GM18498 (cell line): ENCODE measurements around the gene ARGLU1.
A peak's percentile ranks its signal among the peaks of the same experiment; 100 is the strongest.
"Not testable (repeated sequence)": the region's sequence is repeated elsewhere in the genome, so short reads cannot be mapped to it uniquely, and the experiment has no call there.

ENCODE experiments used
- ATAC-seq: cut with Tn5 transposase; IDR thresholded peaks from one replicate; pipeline ENCODE4 v1.9.1; 2021; ENCODE audit warnings: mild to moderate bottlenecking, moderate library complexity; ENCODE audit not compliant: unreplicated experiment

ARGLU1 gene, protein sequence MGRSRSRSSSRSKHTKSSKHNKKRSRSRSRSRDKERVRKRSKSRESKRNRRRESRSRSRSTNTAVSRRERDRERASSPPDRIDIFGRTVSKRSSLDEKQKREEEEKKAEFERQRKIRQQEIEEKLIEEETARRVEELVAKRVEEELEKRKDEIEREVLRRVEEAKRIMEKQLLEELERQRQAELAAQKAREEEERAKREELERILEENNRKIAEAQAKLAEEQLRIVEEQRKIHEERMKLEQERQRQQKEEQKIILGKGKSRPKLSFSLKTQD

GRCh38 chr13:106567474-106568298 lies at the start of gene ARGLU1:
Gene ARGLU1 (minus strand): TSS chr13:106568137. CDS start chr13:106567919, 218 bp downstream.
- peak; percentile 75 for ATAC-seq

GRCh38 chr13:106617561-106617960 lies 49.6 kb upstream of the ARGLU1 start:
- no peak for ATAC-seq

DNA sequence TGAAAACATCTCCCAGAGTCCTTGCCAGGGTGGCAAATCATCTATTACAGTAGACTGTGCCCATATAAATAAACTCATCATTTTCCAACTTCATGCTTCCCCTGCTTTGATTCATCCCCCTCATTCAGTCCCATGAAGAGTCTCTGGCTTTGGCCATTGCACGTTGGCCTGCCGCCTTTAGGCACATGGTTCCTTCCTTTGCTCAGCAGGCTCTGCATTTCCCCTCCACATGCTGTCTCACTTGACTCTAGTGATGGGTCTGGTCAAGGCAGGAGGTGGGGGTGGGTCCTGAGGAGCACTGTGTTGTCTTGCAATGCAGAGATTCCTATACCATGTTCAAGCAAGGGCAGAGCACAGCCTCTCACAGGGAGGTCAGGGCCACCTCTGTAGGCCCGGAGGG lies 48.8 kb upstream of the ARGLU1 start:
- no peak for ATAC-seq

DNA sequence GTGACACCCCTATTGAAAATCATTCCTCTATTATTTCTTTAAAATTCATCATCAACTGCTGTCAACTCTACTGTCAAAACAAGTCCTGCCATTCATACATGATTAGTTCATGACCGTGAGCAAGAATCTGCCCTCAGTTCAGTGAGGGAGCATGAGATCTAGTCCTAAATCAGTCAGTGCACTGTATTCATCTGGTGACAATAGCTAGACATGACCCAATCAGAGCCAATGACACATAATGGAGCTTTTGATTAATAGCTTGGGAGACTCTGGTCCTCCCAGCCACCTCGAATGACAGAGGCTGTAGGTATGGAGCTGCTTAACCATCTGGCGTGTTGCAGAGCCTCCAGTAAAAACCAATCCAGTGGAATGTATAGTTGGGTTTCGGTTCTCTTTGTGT lies 46.9 kb upstream of the ARGLU1 start:
- no peak for ATAC-seq

- ATAC-seq = no peak
Measured at GRCh38 chr13:106612688-106613087, 44.8 kb upstream of the ARGLU1 start.

GRCh38 chr13:106610486-106610885 lies 42.5 kb upstream of the ARGLU1 start:
- ATAC-seq = no peak

- ATAC-seq = no peak
Measured at GRCh38 chr13:106609116-106609515, 41.2 kb upstream of the ARGLU1 start.

- ATAC-seq = no peak
Measured at GRCh38 chr13:106603546-106603945, 35.6 kb upstream of the ARGLU1 start.

DNA sequence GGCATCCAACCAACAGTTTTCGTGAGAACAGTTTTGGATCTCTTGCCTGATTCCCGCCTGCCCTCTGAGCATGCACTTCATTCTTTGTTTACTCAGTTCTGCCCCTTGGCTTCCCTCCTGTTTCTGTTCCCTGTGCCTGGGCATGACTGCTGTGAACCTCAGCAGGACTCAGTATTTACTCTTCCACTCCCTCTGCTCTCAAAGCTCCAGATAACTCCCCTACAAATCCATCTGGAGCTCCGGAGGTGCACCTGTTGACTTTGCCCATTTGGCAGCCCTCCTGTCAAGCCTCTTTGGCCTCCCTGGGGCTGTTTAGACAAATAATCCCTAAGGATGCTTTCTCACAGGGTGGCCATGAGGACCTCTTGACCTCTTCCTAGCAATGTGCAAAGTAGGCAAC lies 34.2 kb upstream of the ARGLU1 start:
- no peak for ATAC-seq

DNA sequence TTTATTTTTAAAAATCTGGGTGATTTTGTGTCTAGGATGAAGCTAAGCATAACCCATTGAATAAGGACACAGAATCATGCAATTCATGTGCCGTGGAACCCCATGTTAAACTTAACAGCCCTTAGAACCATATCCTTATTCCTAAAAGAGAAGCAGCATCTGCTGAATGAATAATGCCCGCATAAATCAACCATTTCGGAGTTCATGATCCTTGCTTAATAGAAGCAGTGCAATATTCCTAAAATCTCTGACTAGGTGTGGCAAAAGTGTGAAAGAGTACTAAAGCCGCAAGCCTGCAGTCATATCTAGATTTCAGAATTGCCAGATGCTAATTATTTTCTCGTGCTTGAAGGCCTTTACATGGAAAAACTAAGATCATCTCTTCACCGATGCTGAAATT lies 33.6 kb upstream of the ARGLU1 start:
- ATAC-seq = no peak

DNA sequence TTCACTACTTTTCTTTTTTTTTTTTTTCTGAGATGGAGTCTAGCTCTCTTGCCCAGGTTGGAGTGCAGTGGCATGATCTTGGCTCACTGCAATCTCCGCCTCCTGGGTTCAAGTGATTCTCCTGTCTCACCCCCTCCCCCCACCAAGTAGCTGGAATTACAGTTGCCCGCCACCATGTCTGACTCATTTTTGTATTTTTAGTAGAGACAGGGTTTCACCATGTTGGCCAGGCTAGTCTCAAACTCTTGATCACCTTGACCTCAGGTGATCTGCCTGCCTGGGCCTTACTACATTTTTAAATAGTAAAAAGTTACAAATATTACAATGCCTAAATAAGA lies 32.8 kb upstream of the ARGLU1 start:
- ATAC-seq = not testable (repeated sequence)

GRCh38 chr13:106599875-106600797 lies 32.2 kb upstream of the ARGLU1 start:
- no peak for ATAC-seq

- ATAC-seq = no peak
Measured at GRCh38 chr13:106597749-106598395, 29.9 kb upstream of the ARGLU1 start.

DNA sequence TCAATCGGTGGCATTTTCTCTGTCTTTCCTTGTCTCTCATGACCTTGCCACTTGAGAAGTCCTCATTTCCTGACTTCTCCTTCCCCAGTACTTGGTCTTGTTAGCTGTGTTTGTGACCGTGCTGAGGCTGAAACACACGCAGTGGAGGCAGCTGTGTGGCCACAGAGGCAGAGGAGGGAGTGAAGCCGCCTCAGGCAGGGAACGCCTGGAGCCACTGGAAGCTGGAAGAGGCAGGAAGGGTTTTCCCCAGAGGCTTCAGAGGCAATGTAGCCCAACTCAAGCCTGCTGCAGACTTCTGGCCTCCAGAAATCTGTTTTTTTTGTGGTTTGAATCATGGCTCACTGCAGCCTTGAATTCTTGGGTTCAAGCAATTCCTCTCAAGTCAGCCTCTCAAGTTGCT lies 29.2 kb upstream of the ARGLU1 start:
- no peak for ATAC-seq

DNA sequence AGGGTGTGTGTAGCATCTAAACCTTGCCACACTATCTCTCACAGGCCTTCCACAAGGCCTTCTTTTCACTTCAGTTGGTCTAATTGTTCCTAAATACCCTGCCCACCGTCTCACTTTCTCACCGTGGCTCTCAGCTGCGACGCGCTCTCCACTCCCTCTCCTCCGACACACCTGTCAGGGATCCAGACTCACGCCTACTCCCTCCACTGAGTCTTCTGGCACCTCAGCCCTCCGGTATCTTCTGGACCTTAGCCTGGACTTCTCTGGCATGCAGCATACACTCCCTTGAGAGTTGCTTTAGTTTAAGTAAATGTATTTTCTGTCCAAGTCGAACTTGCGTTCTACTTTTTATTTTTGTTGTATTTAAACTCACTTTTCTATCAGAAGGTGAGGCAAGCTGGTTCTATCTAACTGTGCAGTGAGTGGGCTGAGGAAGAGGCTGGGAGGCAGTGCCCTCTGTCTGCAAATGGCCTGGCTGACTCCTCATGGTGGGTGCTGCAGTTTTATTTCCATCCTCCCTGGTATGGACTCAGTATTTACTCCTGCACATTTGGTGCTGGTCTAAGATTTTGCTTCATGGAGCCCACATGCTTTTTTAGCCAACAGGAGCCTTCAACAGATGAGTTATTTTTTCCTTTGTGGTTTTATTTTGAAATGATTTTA lies 28.5 kb upstream of the ARGLU1 start:
- ATAC-seq = no peak

DNA sequence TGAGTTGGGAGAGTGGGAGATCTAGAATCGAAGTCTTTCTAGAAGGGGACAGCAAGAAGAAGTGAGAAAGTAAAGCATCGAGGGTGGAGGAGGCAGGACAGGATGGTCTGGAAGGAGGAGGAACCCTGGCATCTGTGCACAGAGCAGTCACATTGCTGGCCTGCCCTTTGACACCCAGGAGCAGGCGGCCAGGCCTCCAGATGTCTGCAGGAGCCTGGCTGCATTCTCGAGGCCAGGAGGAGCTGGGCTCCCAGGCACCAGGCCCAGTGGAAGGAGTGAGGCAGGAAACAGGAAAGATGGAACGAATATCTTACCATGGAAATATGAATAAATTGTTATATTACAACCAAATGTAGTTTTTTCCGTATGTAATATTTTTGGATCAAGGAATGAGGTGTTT lies 27.7 kb upstream of the ARGLU1 start:
- ATAC-seq = no peak

DNA sequence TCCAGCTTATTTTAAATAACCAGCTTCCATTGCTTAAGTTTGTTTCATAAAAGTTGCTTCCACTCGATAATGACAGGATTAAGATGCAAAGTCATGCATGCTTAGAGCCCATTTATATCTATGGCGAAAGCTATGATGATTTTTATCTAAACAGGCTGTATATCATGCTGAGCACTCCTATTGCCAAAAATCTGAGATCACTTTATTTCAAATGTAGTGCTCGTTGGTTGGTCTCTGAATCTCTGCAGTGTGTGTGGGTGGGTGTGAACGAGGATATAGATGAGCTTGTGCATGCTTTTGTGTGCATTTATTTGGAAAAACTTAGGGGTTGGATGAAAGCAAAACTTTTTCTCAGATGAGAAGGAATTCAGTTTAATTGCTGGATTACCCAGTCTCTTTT lies 27.0 kb upstream of the ARGLU1 start:
- ATAC-seq = no peak

GRCh38 chr13:106593132-106593531 lies 25.2 kb upstream of the ARGLU1 start:
- ATAC-seq = no peak

DNA sequence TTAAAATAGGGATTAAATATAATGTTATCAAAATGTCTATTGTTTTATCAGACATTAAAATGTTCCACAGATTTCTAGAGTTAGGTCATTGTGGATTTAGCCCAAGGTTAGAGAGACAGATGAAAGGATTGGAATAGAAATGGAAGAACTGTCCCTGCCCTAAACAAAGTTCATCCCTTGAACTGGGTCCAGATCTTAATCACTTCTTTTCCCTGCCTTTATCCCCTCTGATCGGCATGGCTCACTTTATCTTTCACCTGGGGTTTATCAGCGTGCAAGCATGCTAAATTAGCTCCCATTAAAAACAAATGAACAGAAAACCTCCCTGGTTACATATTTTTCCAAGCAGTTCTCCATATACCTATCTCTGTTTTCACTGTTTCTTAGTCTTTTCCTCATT lies 23.4 kb upstream of the ARGLU1 start:
- no peak for ATAC-seq

DNA sequence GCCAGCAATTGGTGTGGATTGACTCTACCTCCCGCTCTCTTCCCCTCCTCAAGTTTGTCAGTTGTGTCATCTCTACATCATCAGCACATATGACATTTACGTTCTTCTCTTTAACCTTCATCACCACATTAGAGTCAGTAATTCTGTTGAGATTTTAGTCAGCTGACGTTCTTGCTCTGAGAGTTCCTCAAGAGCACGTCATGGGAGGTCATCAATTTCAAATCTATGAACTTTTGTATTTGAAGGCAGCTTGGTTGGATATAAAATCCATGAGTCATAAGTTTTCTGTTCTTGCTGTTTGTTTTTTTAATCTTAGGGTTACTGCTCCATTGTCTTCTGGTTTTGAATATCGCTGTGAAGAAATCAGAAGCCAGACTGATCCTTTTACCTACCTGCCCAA lies 21.8 kb upstream of the ARGLU1 start:
- ATAC-seq = no peak
